ENCODE measurements around the gene CDH22.
A peak's percentile ranks its signal among the peaks of the same experiment; 100 is the strongest.

CDH22 gene

DNA sequence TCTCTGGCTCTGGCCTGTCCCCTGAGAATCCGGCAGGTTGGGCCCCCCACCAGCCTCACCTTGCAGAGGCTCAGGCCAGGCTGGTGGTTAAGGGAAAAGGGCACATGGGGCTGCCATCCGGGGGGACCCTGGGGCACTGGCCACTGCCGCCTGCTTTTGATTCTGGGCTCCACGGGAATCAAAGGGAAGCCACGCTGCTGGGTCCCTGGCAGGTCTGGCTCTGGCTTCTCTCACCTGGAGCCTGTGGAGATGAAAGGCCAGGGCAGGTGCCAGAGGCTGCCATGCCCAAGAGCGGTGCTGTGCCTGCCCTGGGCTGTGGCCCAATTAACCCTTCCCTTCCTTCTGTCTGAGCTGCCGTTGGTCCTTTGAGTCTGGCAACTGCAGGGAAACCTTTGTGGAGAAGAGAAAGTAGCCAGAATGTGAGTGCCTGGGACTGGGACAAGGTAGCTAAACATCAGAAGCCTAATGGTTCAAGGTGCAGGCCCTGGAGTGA is 9.4 kb upstream of the CDH22 start:
- DNase-seq = peak; percentile 82

DNA sequence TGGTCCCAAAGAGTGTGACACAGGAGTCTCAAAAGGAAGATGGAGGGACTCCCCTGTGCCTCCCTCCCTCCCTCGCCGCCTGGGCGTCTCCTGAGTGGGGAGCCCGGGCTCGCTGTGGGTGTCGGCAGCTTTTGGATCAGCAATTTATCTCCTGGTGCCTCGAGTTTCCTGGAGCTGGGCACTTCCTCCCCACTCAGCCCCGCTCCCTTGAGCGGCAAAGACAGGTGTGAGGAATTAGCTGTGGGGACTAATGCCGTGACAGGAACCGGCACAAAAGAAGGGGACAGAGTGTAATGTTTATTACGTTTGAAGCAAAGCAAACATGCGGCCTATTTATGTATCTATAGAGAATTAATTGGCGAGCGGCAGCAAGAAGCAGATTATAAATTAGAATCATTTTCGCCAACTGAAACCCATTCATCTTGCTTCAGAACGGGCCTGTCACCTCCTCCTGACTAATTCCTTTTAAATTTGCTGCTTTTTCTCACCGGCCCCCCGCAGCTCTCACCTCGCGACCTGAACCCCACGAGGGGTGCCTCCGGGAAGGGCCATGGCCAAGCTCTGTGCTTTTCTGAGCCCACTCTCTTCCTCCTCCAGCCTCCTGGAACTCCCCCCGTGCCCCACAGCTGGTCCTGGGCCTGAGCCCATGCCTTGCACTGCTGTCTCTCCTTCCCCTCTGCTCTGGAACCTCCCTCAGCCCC is 8.8 kb upstream of the CDH22 start:
- DNase-seq = peak; percentile 61

DNA sequence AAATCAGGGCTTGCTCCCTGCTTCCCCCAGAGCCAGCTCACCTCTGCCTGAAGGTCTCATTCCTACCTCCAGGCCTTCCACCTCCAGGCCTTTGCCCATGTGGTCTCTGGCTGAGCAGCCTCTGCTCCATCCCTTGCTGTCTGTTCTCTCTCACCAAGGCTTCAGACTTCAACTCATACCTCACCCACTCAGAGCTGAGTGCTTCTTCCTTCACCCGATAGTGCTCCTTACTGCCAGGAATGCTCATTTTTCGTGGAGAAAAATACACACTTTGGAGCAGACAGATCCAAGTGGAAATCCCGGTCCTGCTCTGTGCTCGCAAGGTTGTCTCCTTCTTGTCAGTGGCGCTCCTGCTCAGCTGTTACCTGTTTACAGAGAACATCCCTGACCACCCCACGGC is 7.0 kb upstream of the CDH22 start:
- no peak for DNase-seq

DNA sequence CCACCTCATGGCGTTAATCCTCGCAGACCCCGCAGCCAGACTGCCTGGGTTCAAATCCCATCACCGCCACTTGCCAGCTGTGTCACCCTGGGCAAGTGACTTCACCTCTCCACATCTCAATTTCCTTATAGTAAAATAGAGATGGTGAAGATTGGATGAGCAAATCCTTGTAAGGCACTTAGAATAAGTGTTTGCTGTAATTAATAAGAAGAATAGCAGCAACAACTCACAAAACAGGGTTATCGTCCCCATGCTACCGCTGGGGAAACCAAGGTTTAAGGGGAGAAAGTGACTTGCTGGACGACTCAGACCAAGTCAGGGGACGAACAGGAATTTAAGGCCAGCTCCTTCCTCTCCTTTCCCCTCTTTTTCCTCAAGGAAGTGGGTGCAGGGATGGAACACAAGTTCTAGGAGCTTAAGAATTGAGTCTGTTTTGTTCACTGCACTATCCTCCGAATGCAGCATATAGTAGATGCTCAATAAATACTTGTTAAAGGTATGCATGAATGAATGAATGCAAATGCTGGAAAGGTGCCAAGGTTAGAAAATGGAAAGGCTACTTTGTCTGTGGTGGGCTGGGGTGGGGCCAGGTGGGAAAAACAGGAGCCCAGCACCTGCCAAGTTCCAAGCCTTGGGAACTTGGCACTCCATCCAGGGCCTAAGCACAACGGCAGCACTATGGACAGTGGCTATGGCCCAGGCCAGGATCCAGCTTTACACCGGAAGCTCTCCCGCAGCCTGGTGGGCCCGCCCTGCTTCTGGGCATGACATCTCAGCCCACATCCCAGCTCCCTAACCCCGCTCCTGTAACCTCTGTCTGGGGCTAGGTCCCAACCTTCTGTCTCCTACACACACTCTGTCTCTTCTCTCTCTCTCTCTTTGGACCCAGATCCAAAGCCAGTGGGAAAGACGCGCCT is 4.9 kb upstream of the CDH22 start:
- no peak for DNase-seq

DNA sequence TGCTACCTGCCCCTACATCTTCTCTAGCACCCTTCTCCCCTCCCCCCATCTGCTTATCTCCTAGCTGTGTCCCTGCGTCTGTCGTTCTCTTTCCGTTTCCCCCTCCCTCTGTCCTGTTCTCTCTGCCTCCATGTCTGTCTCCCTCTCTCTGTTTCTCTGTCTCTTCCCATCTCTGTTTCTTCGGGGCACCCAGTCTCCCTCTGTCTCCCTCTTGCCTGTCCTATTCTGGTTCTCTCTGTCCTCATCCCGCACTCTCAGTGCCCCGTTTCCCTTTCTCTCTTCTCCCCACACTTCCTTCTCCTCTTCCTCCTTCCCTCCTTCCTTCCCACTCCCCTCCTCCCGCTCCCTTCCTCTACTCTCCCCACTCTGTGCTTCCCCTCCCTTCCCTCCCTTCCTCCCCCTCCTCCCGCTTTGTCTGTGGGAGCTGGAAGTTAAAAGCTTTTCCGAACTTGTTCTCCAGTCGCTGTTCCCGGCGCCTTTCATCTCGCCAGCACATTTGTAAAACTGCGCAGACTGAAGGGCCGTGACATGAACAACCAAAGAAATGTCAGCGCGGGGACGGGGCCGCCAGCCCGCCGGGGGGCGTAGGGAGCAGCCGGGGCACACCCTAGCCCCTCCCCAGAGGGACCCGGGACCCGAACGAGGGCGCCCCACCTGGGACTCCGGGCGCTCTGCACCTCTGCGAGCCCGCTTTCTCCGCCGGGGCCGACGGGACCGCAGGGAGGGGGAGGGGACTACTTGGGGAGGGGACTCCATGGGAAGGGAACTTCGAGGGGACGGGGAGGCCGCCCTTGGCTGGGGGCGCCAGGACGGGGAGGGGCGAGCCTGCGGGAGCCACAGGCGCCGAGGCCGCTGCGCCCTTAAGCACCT is 4.0 kb upstream of the CDH22 start:
- DNase-seq = no peak

DNA sequence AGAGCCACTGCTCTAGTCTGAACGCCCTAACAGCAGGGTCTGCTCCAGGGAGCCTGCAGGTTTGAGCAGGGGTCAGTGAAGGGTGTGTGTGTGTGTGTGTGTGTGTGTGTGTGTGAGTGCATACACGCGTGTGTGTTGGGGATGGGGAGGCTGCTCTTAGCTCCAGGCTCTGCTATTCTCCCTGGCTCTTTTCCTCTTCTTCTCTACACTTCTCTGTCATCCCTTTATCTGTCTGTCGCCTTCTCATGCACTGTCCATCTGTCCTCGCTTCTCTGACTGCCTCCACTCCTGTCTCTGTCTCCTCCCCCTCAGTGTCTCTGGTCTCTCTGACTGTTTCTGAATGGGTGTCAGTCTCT is 3.4 kb upstream of the CDH22 start:
- no peak for DNase-seq

DNA sequence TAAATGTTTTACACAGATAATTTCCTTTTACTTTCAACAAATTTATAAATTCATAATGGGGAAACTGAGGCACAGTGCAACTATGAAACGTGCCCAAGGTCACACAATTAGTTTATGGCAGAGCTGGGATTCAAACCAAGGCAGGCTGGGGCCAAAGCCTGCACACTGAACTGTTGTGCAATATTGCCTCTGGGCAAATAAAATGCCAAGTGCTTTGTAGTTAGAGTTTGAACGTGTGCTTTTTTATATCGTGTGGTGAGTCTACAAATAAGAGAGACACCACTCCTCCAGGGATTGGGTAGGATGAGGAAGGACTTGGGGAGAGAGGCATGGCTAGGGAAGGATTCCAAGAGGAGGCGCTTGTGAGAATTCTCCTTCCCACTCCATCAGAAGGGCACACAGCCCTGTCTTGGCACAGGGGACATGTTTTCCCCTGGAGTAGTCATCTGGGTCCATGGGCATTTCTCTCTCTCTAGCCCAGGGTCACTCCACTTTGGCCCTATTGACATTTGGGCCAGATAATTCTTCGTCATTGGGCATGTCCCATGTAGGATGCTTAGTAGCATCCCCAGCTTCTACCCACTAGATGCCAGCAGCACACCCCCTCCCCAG is 2.8 kb upstream of the CDH22 start:
- no peak for DNase-seq

DNA sequence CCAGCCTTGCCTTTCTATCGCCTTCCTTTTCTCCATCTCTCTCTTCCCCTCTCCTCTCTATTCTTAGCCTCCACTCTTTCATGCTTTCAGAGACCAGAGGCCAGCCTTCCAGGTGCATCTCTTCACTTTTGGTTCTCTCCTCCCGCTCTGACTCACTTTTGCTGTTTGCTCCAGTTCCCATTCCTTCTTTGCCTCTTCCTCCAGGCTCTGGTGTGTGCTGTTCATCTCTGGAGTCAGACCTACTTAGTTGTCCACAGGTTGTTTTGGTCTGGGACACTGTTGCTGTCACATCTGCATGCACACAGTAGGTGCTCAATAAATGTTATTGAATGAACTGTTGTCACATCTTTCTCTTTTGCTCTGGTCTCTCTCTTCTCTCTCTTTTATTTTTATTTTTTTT is 1.6 kb upstream of the CDH22 start:
- no peak for DNase-seq

DNA sequence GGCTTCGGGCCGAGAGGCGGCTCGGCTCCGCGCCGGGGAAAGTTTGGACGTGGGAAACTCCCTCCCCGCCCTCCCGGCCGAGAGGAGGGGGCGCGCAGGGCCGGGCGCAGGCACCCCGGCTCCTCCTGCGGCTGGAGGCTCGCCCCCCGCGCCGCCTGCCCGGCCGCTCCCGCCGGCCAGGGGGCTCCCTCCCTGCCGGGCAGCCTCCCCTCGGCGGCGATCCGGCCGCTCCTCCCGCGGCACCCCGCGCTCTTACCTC is 370 bp downstream of the CDH22 start:
- DNase-seq = no peak

DNA sequence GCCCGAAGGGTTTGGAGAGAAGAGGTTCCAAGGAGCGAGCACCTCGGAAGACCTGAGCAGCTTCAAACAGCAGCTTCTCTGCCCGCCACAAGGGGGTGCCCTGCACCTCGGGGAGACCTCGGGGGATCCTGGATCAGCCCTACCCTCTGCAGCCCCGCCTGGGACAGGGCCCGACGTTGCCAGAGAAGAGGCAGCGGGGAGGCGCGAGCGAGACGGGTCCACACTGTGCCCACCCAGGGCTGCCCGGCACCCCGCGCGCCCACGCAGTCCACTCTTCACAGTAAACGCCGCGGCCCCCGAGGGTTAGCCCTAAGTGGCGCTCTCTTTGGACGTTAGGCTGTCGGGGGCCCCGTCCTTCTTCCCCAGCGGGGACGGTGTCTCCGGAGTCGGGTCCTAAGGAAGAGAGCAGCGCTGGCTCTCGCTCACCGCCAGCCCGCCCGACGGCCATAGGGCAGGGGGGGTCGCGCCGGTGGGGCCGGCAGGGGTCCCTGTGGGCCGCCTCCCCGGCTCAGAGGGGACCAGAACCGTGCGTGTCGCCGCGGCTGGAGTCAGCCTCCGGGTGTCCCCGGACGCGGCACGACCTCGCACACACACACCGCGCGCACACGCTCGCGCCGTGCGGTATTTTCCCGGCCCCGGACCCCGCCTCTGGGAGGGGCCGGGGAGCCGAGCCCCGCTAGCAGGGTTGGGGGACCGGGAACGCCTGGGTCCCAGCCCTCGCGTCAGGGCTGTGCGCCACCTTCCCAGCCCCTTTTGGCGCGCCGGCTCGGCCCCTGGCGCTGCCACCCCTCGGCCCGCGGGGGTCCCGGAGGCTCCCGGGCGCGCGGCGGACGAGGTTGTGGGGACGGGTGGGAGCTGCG is 929 bp downstream of the CDH22 start:
- peak; percentile 73 for DNase-seq

DNA sequence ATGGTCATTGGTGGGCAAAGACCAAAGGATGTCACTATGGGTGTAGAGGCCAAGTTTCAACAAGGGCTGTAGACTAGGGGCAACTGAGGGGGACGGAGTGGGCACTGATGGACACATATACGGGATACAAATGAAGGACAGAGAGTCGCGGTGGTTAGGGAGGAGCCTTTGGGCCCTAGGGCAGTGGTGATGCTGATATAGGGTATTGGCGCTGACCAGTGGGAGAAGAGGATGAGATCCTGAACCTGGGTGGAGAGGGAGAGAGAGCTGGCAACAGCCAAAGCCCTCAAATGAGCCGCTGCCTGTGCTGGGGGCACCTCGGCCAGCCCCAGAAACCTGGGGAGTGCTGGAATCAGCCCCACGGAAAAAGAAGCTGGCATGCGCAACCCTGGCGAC is 1.6 kb downstream of the CDH22 start:
- DNase-seq = no peak

DNA sequence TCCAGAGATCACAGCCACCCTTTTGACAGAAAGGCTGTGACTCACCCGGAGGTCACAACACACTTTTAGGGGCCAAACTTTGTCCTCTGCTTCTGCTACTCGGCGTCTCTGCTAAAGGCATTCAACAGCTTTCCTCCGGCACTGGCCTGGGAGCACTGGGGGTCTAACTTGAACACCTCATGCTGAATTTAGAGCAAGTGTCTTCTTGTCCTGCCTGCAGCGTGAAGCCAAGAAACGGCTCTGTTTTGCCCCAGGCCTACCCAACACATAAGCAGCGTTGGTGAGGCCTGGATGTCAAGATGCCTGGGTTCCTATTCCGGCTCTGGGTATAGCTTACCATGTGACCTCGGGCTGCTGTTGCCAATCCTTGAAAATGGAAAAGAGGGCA is 2.3 kb downstream of the CDH22 start:
- DNase-seq = no peak

DNA sequence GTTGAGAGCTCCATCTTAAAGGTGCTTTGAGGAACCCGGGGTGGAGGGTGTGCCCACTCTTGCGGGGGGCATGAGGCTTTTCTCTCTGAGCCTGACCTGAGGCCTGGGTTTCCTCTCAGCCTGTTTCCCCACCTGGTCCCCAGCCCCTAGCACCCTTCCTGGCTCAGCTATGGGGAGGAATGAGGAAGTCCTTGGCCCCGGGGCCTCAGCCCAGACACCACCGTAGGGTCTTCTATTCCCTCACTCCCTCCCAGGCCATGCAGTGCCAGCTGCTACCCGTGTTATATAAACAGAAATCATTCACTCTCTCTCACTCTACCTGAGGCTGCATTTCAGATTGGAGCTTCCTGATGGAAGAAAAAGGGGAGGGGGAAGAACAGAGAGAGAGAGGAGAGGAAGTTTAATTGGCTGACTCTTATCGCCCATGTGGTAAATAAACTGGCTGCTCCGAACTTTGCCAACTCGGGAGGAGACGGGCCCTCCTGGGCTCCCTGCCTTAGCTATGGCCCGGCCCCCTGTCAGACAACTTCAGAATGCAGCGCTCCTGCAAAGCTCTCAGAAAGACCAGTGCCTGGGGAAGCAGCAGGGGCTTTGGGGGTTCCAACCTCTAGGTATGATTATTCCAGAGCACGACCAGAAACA is 2.8 kb downstream of the CDH22 start:
- no peak for DNase-seq

DNA sequence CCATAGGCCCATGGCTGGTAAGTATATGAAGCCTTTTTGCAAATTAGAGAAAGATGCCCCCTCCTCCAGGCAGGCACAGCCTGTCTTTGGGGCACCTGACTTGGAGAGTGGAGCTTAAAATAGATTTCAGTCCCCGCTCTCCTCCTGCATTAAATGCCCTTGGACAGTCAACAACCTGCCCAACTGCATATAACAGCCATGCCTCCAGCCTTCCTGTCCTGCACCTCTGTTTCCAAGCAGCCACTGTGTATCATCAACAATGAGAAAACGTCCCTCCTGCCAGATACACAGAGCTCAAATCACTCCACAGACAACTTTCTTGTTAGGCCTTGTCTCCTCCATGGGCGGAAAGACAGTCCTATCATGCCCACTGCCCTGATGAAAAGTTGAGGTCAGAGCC is 3.4 kb downstream of the CDH22 start:
- DNase-seq = no peak

DNA sequence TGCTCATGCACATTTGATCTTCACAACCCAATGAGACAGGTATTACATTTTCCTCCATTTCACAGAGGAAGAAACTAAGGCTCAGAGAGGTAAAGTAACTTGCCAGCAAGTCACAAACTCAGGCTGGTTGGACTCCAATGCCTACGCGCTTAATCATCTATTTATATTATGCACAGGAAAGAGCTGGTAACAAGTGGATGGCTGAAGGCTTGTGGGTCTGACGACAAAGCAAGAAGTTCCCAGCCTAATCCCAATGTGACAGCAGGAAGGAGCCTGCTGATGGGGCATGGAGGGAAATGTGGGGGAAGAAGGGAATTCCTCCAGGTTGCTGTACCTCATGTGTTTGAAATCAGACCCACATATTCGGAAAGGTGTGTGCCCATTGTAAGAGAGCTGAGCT is 3.9 kb downstream of the CDH22 start:
- no peak for DNase-seq

DNA sequence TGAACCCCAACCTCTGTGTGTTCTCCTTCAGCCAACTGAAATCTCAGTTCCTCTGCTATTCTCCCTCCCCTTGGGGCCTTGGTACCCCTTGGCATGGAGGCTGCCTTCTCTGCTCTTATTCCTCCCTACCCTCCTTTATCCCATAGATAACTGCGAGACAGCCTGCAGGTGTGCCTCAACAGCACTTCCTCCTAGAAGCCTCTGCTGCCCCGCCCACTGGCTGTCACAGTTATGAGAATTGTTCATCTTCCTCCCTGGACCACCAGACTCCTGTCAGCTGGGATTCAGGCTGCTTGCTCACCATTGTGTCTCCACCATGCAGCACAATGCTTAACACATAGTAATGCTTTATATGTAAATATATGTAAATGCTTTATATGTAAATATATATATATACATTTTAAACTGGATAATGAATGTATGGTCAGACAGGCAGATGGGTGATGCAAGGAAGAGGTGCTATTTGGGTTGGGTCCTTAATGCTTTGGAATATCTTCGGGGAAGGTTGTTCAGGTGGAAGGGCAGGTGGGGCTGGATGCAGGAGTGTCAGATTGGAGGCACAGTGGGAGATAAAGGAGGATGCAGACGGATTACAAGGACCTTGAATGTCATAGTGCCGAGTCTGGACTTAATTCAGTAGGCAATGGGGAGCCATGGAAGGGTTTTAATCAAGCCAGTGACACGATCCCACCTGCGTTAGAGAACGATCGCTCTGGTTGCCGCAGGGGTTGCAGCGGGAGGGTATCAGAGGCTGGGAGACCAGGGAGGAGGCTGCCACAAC is 4.9 kb downstream of the CDH22 start:
- no peak for DNase-seq

DNA sequence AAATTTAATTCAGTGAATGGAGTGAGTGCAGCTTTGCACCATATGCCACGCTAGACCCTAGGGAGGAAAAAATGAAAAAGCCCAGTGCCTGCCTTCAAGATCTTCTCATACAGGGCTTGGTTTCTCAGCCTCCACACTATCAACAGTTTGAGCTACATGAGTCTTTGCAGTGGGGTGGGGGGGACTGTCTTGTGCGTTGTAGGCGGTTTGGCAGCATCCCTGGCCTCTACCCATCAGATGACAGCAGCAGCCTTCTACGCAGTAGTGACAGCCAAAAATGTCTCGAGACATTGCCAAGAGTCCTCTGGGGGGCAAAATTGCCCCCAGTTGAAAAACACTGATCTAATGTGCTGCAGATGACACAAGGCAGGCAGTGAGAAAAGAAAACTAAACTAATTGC is 6.2 kb downstream of the CDH22 start:
- no peak for DNase-seq

DNA sequence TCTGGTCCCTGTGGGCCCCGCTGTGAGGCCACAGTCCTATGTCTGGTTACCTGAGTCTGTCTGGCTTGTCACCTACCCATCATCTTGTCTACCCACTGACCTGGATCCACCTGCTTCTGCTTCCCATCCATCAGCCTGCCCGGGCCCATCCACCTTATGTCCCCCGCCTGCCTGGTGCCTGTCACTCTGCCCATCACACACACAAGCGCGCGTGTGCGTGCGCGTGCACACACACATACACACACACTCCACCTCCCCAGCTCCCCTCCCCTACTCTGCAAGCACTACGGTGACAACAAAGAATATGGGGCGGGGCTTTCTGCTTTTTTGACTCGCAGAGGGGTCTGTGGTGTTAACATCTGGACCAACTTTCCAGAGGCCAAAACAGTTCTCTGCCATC is 8.0 kb downstream of the CDH22 start:
- DNase-seq = no peak

DNA sequence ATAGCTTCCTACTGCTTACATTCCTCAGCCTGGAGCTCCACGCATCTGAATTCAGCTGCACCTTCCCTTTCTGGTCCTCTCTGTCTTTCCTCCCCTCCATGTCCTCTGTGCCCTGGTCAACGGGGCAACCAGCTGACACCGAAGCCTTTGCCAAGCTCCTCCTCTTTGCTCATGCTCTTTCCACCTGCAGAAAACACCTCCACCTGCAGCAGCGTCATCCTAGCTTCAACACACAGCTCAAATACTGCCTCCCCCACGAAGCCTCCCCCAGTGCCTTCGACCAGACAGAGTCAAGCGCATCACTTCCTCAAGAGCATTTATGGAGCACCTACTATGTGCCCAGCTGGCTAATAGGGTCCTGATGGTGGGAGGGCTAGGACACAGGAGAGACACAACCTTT is 9.2 kb downstream of the CDH22 start:
- DNase-seq = no peak

DNA sequence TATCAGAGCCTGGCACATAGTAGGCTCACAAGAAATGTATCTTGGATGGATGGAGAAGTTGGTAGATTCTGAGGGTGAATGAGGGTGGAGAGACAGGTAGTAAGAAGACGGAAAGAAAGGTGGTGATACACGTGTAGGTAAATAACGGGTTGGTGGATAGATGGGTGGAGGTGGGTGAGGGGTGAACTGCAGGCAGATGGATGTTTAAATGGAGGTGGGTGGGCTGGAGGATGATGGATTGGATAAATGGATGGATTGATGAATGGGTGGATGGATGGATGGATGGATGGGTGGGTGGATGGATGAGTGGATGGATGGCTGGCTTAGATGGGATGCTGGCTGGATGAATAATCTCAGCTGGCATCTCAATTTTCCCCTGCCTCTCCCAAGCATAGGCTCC is 9.9 kb downstream of the CDH22 start:
- no peak for DNase-seq

All from NCI-H1105 treated with DMSO at 0.1 percent for 48 hours (cell line).